ENCODE results near the gene ACSS3.

ACSS3 gene

DNA sequence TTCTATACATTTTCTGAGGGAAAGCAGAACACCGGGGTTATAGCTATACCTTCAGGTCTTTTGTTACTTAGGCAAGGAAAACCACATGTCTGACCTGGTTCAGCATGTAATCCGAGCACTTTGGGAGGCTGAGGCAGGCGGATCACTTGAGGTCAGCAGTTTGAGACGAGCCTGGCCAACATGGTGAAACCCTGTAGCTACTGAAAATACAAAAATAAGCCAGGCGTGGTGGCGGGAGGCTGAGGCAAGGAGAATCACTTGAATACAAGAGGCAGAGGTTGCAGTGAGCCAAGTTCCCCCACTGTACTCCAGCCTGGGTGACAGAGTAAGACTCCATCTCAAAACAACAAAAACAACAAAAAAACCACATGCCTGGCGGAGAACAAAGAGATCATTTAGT is 177.6 kb downstream of the ACSS3 start:
- Mint-ChIP-seq H3K4me1 (no peaks in the 10 kb centered on the region), H3K27ac (no peak overlapping the region), H3K36me3 (ENCODE audit: low read depth) (no peaks in the 10 kb centered on the region), H3K9me3 (no peaks in the 10 kb centered on the region), H3K4me3 (no peak overlapping the region), H3K27me3 (no peaks in the 10 kb centered on the region)
- no peak for ATAC-seq
- no peak for DNase-seq

- no peaks in the 10 kb centered on the region for H3K36me3 Mint-ChIP-seq (ENCODE audit: low read depth)
- ATAC-seq (no peak), DNase-seq (no peak)
- no peaks in the 10 kb centered on the region for H3K4me1 Mint-ChIP-seq
- no peaks in the 10 kb centered on the region for H3K9me3 Mint-ChIP-seq
- H3K4me3 Mint-ChIP-seq: no peak overlapping the region
- H3K27ac Mint-ChIP-seq: no peak overlapping the region
- no peaks in the 10 kb centered on the region for H3K27me3 Mint-ChIP-seq
These were observed 178.1 kb downstream of the ACSS3 start for GRCh38 chr12:81255947-81256346.

DNA sequence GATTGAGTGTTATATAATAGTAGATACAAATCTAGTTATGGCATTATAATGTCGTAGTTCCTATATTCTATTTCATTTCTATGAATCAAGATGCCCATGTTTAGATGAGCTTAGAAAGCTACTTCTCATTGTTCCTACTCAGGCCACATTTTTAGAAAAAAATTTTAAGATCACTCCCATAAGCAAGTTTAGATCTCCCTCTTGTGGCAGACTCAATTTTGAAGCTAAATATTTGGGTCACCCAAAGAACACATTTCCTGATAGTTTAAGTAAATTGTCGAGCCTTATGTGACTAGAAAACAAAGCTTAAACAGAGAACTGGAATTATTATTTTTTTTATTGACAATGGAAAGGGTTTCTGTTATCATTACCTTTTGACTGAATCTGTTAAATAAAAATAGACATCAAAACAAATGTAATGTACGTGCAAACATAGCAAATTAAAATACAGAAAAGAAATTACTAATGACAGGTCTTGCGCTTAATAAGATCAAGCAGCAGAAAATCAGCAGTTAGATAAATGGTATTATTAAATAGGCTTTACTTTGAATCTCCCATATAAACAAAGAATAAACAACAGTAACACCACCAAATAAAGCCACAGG is 180.2 kb downstream of the ACSS3 start:
- H3K9me3 Mint-ChIP-seq: no peaks in the 10 kb centered on the region
- DNase-seq (no peak), ATAC-seq (no peak)
- H3K4me1 Mint-ChIP-seq: no peaks in the 10 kb centered on the region
- H3K36me3 Mint-ChIP-seq (ENCODE audit: low read depth): no peaks in the 10 kb centered on the region
- no peak overlapping the region for H3K4me3 Mint-ChIP-seq
- no peaks in the 10 kb centered on the region for H3K27me3 Mint-ChIP-seq
- no peak overlapping the region for H3K27ac Mint-ChIP-seq

GRCh38 chr12:81259360-81259759 is 181.5 kb downstream of the ACSS3 start:
- ATAC-seq (no peak), DNase-seq (no peak)
- no peak overlapping the region for H3K27ac Mint-ChIP-seq
- no peak overlapping the region for H3K4me3 Mint-ChIP-seq
- no peaks in the 10 kb centered on the region for H3K36me3 Mint-ChIP-seq (ENCODE audit: low read depth)
- no peaks in the 10 kb centered on the region for H3K27me3 Mint-ChIP-seq
- no peaks in the 10 kb centered on the region for H3K9me3 Mint-ChIP-seq
- H3K4me1 Mint-ChIP-seq: no peaks in the 10 kb centered on the region

- DNase-seq (no peak), ATAC-seq (no peak)
- Mint-ChIP-seq H3K4me3 (no peak overlapping the region), H3K36me3 (ENCODE audit: low read depth) (no peaks in the 10 kb centered on the region), H3K4me1 (no peaks in the 10 kb centered on the region), H3K9me3 (no peaks in the 10 kb centered on the region), H3K27ac (no peak overlapping the region), H3K27me3 (no peaks in the 10 kb centered on the region)
These were observed 183.8 kb downstream of the ACSS3 start for GRCh38 chr12:81261508-81262207.

- Mint-ChIP-seq H3K27ac (no peak overlapping the region), H3K4me3 (no peak overlapping the region), H3K27me3 (no peaks in the 10 kb centered on the region), H3K36me3 (ENCODE audit: low read depth) (no peaks in the 10 kb centered on the region), H3K9me3 (no peaks in the 10 kb centered on the region), H3K4me1 (no peaks in the 10 kb centered on the region)
- DNase-seq (no peak), ATAC-seq (no peak)
These were observed 185.2 kb downstream of the ACSS3 start for GRCh38 chr12:81263072-81263471.

DNA sequence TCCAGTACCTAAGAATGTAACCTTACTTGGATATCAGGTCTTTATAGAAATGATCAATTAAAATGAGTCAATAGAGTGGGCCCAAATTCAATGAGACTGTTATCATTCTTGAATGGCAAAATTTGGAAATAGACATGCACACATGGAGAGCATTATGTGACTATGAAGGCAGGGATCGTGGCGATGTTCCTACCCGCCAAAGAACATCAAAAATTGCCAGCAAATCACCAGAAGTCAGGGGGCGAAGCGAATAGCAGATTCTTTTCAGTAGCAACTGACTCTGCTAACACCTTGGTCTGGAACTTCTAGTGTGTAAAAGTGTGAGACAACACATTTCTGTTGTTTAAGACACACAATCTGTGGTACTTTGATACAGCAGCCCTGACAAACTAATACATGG is 192.5 kb downstream of the ACSS3 start:
- DNase-seq: no peak
- Mint-ChIP-seq H3K4me3 (no peak overlapping the region), H3K36me3 (ENCODE audit: low read depth) (no peaks in the 10 kb centered on the region), H3K4me1 (no peaks in the 10 kb centered on the region), H3K27me3 (no peaks in the 10 kb centered on the region), H3K9me3 (peaks cover 9% of the 10 kb centered on the region), H3K27ac (no peak overlapping the region)
- ATAC-seq: no peak

DNA sequence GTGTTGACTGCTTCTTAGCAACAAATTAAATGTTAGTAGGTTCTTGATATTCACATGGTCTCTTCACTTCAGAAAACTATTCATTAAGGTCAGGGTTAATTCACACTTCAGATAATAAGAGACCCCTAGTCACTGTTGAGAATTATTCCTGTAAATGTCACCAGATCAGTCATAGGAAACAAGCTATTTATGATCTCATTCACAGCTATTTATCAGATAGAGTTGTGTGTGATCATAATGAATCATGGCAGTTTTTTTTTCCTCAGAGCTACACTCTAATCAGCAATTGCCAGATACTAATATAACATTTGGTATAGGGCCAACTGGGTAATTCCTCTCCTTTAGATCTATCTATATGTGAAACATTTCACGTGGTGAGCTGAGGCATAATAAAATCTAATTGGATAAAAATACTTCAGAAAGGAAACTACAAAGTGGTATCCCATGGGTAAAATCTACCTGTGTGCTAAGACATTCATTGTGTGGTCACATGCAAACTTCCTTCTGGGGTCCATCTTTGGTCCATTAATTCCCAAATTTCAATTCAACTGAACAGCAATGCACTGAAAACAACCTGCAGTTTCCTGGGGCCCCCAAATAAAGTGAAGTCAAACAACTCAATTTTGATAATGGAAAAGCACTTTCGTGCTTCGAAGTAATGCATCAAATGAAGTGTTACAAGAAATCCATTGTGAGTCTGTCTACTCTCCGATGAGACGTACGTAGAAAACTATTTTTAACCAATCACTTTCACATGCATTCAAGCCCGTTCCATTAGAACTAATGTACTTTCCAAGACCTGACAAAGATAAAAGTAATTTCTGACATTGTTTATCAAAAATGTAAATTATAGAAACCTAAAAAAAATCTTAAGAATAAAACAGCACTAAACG is 197.0 kb downstream of the ACSS3 start:
- DNase-seq (no peak), ATAC-seq (no peak)
- H3K27me3 Mint-ChIP-seq: no peaks in the 10 kb centered on the region
- no peaks in the 10 kb centered on the region for H3K4me1 Mint-ChIP-seq
- no peak overlapping the region for H3K4me3 Mint-ChIP-seq
- H3K36me3 Mint-ChIP-seq (ENCODE audit: low read depth): no peaks in the 10 kb centered on the region
- no peak overlapping the region for H3K27ac Mint-ChIP-seq
- H3K9me3 Mint-ChIP-seq: peaks cover 9% of the 10 kb centered on the region

GRCh38 chr12:81284137-81284536 is 206.3 kb downstream of the ACSS3 start:
- Mint-ChIP-seq H3K9me3 (no peaks in the 10 kb centered on the region), H3K27me3 (no peaks in the 10 kb centered on the region), H3K27ac (no peak overlapping the region), H3K4me3 (no peak overlapping the region), H3K36me3 (ENCODE audit: low read depth) (no peaks in the 10 kb centered on the region), H3K4me1 (no peaks in the 10 kb centered on the region)
- ATAC-seq: no peak
- DNase-seq: no peak

DNA sequence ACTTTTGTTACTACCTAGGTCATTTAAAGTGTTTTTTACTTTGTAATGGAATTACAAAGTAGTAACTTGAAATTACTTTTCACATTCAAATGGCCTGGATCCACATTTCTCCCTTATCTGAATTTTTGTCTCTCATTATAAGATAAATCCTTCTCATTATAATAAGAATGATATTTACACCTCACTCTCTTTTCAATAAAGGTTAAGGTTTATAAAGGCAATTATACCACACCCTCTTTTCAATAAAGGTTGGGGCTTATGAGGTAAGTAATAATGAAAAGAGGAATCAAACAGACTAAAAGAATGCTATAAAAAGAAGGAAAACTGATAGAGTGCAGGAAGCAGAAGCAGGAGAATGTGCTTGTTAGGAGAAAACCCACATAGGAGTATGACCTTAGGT is 210.8 kb downstream of the ACSS3 start:
- H3K27ac Mint-ChIP-seq: no peak overlapping the region
- DNase-seq: no peak
- H3K4me3 Mint-ChIP-seq: no peak overlapping the region
- H3K27me3 Mint-ChIP-seq: no peaks in the 10 kb centered on the region
- ATAC-seq: no peak
- H3K36me3 Mint-ChIP-seq (ENCODE audit: low read depth): no peaks in the 10 kb centered on the region
- no peaks in the 10 kb centered on the region for H3K4me1 Mint-ChIP-seq
- no peaks in the 10 kb centered on the region for H3K9me3 Mint-ChIP-seq

DNA sequence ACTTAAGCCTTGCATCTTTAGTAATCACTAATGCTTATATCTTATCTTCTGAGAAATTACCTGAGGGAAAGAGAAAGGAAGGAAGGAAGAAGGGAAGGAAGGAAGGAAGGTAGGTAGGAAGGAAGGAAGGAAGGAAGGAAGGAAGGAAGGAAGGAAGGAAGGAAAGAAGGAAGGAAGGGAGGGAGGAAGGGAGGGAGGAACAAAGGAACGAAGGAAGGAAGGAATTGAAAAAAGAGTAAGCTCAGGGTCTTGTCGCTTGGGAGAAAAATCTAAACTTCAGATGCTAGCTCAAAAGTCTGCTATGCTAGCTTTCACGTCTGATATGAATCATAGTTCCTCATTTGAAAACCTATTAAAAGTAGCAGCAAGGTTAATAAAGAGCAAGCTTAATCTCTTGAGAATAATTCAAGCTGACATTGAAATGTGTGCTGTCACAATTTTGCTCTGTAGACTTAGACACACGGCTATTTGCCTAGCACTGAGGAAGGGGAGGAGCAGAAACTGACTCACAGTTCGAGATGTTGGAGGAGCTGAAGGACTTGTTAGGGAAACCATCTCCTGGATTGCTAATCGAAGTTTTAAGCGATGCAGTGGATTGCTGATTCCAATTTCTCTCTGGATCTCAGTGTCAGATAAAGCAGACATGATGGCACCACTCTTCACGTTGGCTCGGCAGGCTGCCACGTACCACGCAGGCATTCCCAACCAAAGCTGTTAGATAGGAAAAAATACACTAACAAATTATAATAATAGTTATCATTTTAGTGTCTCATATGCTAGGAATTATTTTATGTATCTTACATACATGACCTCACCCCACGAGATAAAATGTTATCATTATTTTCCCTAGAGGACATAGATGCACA is 216.7 kb downstream of the ACSS3 start:
- Mint-ChIP-seq H3K4me1 (no peaks in the 10 kb centered on the region), H3K27me3 (no peaks in the 10 kb centered on the region), H3K4me3 (no peak overlapping the region), H3K27ac (no peak overlapping the region), H3K36me3 (ENCODE audit: low read depth) (no peaks in the 10 kb centered on the region), H3K9me3 (peaks cover 5% of the 10 kb centered on the region)
- DNase-seq (no peak), ATAC-seq (no peak)

GRCh38 chr12:81295251-81295650 is 217.4 kb downstream of the ACSS3 start:
- ATAC-seq (no peak), DNase-seq (no peak)
- Mint-ChIP-seq H3K4me3 (no peak overlapping the region), H3K4me1 (no peaks in the 10 kb centered on the region), H3K27me3 (no peaks in the 10 kb centered on the region), H3K27ac (no peak overlapping the region), H3K36me3 (ENCODE audit: low read depth) (no peaks in the 10 kb centered on the region), H3K9me3 (peaks cover 5% of the 10 kb centered on the region)

GRCh38 chr12:81296556-81297305 is 218.9 kb downstream of the ACSS3 start:
- H3K27ac Mint-ChIP-seq: no peak overlapping the region
- no peaks in the 10 kb centered on the region for H3K27me3 Mint-ChIP-seq
- H3K36me3 Mint-ChIP-seq (ENCODE audit: low read depth): no peaks in the 10 kb centered on the region
- no peak for DNase-seq
- H3K4me1 Mint-ChIP-seq: no peaks in the 10 kb centered on the region
- H3K9me3 Mint-ChIP-seq: peaks cover 5% of the 10 kb centered on the region
- H3K4me3 Mint-ChIP-seq: no peak overlapping the region
- ATAC-seq: no peak

GRCh38 chr12:81297601-81298000 is 219.7 kb downstream of the ACSS3 start:
- H3K4me3 Mint-ChIP-seq: no peak overlapping the region

More at GRCh38 chr12:81297601-81298000, 219.7 kb downstream of the ACSS3 start:
- ATAC-seq: no peak
- peaks cover 5% of the 10 kb centered on the region for H3K9me3 Mint-ChIP-seq
- no peaks in the 10 kb centered on the region for H3K36me3 Mint-ChIP-seq (ENCODE audit: low read depth)
- no peaks in the 10 kb centered on the region for H3K27me3 Mint-ChIP-seq
- DNase-seq: no peak
- H3K4me1 Mint-ChIP-seq: no peaks in the 10 kb centered on the region
- H3K27ac Mint-ChIP-seq: no peak overlapping the region

Measured in activated naive CD8-positive, alpha-beta T cell treated with anti-CD3 and anti-CD28 coated beads, Interleukin-2, amount 50 U/mL, for 24 hours (primary cell).